ENCODE measurements around the gene NPR2.

The NPR2 gene

DNA sequence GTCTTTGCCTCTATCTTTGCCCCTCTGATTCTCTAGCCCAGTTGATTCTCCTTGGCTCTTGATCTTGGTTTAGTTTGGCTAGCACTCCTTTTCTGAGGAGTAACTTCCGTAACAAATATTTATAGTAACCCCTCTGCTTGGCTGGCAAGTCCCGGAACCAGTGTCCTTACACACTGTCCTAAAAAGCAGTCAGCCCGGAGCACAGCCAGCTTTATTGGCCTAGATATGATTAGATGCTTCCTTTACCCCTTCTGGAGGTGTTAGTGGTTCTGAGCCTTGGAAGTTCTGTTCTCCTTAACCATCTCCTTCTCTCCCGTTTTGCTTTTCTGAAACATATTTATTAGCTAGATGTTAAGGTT is 20.3 kb upstream of the NPR2 start:
- no peak overlapping the region for H2AFZ ChIP-seq (ENCODE audit: low read length)
- H3K4me1 ChIP-seq (ENCODE audit: insufficient read depth, low read length, poor library complexity, severe bottlenecking), result no peaks in the 10 kb centered on the region
- no peaks in the 10 kb centered on the region for H3K9me2 ChIP-seq (replicated peaks; ENCODE audit: low read depth, low read length)
- no peaks in the 10 kb centered on the region for H3K9me3 ChIP-seq (ENCODE audit: insufficient read depth, low read depth, low read length)
- H3K4me2 ChIP-seq (ENCODE audit: low read depth, low read length, poor library complexity, severe bottlenecking), result no peak overlapping the region
- H3K4me3 ChIP-seq (ENCODE audit: low read length, poor library complexity, severe bottlenecking), result no peak overlapping the region
- TF ChIP-seq EZH2phosphoT487 (IDR thresholded peaks at IDR 0.05; ENCODE audit: borderline replicate concordance), result no peak
- TF ChIP-seq, protein P1, sequence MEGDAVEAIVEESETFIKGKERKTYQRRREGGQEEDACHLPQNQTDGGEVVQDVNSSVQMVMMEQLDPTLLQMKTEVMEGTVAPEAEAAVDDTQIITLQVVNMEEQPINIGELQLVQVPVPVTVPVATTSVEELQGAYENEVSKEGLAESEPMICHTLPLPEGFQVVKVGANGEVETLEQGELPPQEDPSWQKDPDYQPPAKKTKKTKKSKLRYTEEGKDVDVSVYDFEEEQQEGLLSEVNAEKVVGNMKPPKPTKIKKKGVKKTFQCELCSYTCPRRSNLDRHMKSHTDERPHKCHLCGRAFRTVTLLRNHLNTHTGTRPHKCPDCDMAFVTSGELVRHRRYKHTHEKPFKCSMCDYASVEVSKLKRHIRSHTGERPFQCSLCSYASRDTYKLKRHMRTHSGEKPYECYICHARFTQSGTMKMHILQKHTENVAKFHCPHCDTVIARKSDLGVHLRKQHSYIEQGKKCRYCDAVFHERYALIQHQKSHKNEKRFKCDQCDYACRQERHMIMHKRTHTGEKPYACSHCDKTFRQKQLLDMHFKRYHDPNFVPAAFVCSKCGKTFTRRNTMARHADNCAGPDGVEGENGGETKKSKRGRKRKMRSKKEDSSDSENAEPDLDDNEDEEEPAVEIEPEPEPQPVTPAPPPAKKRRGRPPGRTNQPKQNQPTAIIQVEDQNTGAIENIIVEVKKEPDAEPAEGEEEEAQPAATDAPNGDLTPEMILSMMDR (conservative IDR thresholded peaks at IDR 0.05; ENCODE audit: low read length), result no peak
- no peaks in the 10 kb centered on the region for H3F3A ChIP-seq (ENCODE audit: low read depth)
- H3K27me3 ChIP-seq (ENCODE audit: insufficient read depth, low read length, poor library complexity, severe bottlenecking), result no peaks in the 10 kb centered on the region
- H4K20me1 ChIP-seq (ENCODE audit: insufficient read depth, low read length, poor library complexity, severe bottlenecking), result peaks cover 9% of the 10 kb centered on the region
- H3K9ac ChIP-seq (ENCODE audit: low read depth, low read length, poor library complexity, severe bottlenecking), result no peak overlapping the region
- peaks cover 33% of the 10 kb centered on the region for H3K79me2 ChIP-seq (ENCODE audit: insufficient read depth, low read length)
- no peaks in the 10 kb centered on the region for H3K36me3 ChIP-seq (ENCODE audit: insufficient read depth, low read length)

DNA sequence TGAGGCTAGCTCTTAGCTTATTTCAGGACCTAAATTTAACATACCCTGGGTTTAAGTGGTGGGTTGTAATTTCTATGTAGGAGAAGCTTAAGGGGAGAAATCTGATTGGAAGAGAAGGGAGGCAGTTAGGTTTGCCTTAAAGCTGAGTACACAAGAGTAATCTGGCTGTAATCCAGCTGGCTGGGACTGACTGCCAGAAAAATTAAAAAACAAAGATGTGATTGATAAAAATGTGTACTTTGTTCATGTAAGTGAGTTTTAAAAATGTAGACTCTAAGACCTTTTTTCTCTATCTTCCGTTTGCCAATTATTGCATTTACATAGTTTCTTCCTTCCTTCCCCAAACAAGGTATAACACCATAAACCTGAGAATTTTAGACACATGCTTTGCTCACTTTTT is 19.9 kb upstream of the NPR2 start:
- no peak overlapping the region for H2AFZ ChIP-seq (ENCODE audit: low read length)

DNA sequence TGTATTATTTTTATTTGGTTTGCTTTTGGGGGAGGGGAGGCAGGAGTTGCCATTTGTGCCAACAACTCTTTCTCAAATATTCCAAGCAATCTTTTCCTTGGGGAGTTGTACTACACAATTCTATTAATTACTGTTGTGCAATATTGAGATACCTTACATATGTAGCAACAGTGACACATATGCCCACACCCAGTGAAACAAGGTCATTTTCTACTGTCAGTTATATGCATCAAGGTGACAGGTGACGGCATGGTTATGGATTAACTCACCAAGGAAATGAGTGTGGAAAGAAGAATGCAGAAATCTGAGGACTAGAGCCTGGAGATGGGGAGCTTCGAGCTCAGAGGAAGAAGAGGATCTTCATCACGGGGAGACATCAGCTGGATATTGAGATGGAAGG is 19.4 kb upstream of the NPR2 start:
- peaks cover 4% of the 10 kb centered on the region for H4K20me1 ChIP-seq (ENCODE audit: insufficient read depth, low read length, poor library complexity, severe bottlenecking)
- no peak overlapping the region for H2AFZ ChIP-seq (ENCODE audit: low read length)
- peaks cover 31% of the 10 kb centered on the region for H3K79me2 ChIP-seq (ENCODE audit: insufficient read depth, low read length)
- no peak overlapping the region for H3K4me2 ChIP-seq (ENCODE audit: low read depth, low read length, poor library complexity, severe bottlenecking)
- no peaks in the 10 kb centered on the region for H3K36me3 ChIP-seq (ENCODE audit: insufficient read depth, low read length)
- TF ChIP-seq, protein P1 (conservative IDR thresholded peaks at IDR 0.05; ENCODE audit: low read length), result no peak
- no peak for TF ChIP-seq EZH2phosphoT487 (IDR thresholded peaks at IDR 0.05; ENCODE audit: borderline replicate concordance)
- no peaks in the 10 kb centered on the region for H3F3A ChIP-seq (ENCODE audit: low read depth)
- H3K4me3 ChIP-seq (ENCODE audit: low read length, poor library complexity, severe bottlenecking), result no peak overlapping the region
- H3K9ac ChIP-seq (ENCODE audit: low read depth, low read length, poor library complexity, severe bottlenecking), result no peak overlapping the region
- H3K9me2 ChIP-seq (replicated peaks; ENCODE audit: low read depth, low read length), result no peaks in the 10 kb centered on the region
- H3K27me3 ChIP-seq (ENCODE audit: insufficient read depth, low read length, poor library complexity, severe bottlenecking), result no peaks in the 10 kb centered on the region
- H3K4me1 ChIP-seq (ENCODE audit: insufficient read depth, low read length, poor library complexity, severe bottlenecking), result no peaks in the 10 kb centered on the region
- no peaks in the 10 kb centered on the region for H3K9me3 ChIP-seq (ENCODE audit: insufficient read depth, low read depth, low read length)

More for the DNA sequence above, 19.9 kb upstream of the NPR2 start:
- H4K20me1 ChIP-seq (ENCODE audit: insufficient read depth, low read length, poor library complexity, severe bottlenecking), result peaks cover 8% of the 10 kb centered on the region
- no peak overlapping the region for H3K4me3 ChIP-seq (ENCODE audit: low read length, poor library complexity, severe bottlenecking)
- no peak overlapping the region for H3K4me2 ChIP-seq (ENCODE audit: low read depth, low read length, poor library complexity, severe bottlenecking)
- H3F3A ChIP-seq (ENCODE audit: low read depth), result no peaks in the 10 kb centered on the region
- H3K79me2 ChIP-seq (ENCODE audit: insufficient read depth, low read length), result peaks cover 31% of the 10 kb centered on the region
- H3K9me2 ChIP-seq (replicated peaks; ENCODE audit: low read depth, low read length), result no peaks in the 10 kb centered on the region
- TF ChIP-seq, protein P1 (conservative IDR thresholded peaks at IDR 0.05; ENCODE audit: low read length), result no peak
- no peak for TF ChIP-seq EZH2phosphoT487 (IDR thresholded peaks at IDR 0.05; ENCODE audit: borderline replicate concordance)
- no peak overlapping the region for H3K9ac ChIP-seq (ENCODE audit: low read depth, low read length, poor library complexity, severe bottlenecking)
- no peaks in the 10 kb centered on the region for H3K36me3 ChIP-seq (ENCODE audit: insufficient read depth, low read length)
- H3K9me3 ChIP-seq (ENCODE audit: insufficient read depth, low read depth, low read length), result no peaks in the 10 kb centered on the region
- no peaks in the 10 kb centered on the region for H3K27me3 ChIP-seq (ENCODE audit: insufficient read depth, low read length, poor library complexity, severe bottlenecking)
- no peaks in the 10 kb centered on the region for H3K4me1 ChIP-seq (ENCODE audit: insufficient read depth, low read length, poor library complexity, severe bottlenecking)

Data from Loucy (cell line).